ENCODE data around the gene SLC36A1.
"Not testable (repeated sequence)": the region's sequence is repeated elsewhere in the genome, so short reads cannot be mapped to it uniquely, and the experiment has no call there.

SLC36A1 gene

DNA sequence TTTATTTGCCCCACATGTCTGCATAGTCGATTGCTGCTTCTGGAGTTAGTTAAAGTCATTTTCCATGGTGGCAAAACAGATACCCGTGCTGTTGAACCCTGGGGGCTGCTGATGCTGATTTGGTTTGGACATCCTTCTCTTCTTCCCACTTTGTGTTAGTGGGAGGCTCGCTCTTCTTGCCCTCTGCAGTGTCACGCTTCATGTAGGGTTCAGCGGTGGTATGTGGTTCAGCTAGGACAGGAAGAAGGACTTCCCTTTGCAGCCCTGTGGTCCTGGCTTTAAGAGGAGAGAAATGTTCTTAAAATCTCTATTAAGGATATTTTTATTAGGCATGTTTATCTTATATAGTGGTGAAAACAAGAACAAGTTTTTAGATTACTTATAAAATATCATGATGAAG lies 36.2 kb downstream of the SLC36A1 start:
- no peak for DNase-seq (ENCODE audit: low spot score)

DNA sequence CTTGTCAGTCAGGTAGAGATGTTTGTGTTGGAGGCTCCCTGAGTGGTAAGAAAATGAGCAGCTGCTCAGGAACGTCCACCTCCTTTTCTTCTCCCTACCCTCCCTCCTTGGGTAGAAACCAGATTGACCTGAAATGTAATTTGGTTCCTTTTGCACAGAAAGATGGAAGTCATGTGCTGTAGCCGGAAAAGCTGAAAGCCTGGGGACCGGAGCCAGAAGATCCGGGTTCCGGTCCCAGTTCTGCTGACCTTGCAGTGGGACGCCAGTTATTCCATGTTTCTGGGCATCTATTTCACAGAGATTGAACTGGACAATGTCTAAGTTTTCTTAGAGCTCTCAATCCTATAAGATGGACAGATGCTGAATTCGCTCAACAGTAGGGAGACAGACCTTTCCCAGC lies 40.1 kb downstream of the SLC36A1 start:
- no peak for DNase-seq (ENCODE audit: low spot score)

DNA sequence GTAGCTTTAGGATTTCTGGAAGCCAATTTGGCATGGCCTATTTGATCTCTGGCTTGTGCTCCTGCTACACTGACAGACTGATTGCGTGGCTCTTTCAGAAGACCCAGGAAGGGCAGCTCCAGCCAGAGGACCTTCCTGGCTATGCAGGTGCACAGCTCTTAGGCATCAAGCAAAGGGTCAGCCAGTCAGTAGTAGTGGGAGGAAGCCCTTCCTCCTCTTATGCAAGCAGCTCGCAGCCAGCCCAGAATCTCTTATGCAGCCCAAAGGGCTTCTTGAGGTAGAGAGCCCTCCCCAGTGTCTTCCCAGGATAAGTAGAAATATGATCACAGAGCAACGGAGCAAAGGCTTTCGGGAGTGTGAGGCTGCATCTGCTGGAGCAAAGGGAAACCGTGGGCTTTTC lies 43.2 kb downstream of the SLC36A1 start:
- no peak for DNase-seq (ENCODE audit: low spot score)

DNA sequence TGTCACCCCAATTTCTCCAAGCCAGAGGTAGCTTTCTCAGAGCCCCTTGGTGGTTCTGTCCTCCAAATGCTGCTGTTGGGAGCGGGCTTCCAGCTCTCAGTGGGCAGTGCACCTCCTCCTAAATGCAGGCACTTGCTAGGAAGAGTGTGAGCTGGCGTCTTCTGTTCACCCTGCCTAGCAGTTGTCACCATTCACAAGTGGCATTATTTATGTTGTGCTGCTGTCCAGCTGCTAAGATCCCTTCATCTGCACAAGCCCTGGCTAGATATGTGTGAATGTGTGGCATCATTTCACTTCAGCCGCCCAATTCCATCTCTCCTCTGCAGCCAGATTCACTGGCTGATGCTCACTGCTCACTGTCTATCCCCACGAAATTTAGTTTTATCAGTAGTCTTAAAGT lies 43.7 kb downstream of the SLC36A1 start:
- no peak for DNase-seq (ENCODE audit: low spot score)

DNA sequence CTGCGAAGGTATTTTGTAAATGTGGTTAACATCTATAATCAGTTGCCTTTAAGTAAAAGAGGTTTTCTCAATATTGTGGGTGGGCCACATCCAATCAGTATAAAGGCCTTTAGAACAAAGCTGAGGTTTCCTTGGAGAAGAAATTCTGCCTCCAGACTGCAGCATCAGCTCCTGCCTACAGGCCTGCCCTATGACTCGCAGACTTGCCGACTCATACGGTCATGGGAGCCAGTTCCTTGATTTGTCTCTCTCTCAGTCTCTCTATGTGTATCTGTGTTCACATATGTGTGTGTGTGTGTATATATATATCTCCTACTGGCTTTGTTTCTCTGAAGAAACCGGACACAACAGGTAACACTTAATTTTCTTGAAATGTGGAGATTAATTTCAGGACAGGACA lies 45.3 kb downstream of the SLC36A1 start:
- no peak for DNase-seq (ENCODE audit: low spot score)

DNA sequence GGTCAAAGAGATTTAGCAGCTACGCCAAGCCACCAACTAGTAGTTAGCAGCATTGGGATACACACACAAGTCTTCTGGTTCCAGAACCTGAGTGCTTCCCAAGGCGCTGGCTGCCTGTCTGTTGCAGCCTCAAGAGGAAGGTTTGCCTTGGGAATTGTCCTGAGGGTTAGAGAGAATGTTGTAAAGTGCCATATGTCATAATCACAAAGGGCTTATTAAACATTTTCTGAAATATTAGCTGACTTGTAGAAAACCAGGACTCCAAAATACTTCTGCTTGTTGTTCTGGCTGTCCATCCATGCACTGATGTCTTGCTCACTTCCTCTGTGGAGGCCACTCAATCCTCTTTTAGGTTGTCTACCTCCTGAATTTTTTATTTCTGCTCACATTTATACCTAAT lies 46.3 kb downstream of the SLC36A1 start:
- no peak for DNase-seq (ENCODE audit: low spot score)

DNA sequence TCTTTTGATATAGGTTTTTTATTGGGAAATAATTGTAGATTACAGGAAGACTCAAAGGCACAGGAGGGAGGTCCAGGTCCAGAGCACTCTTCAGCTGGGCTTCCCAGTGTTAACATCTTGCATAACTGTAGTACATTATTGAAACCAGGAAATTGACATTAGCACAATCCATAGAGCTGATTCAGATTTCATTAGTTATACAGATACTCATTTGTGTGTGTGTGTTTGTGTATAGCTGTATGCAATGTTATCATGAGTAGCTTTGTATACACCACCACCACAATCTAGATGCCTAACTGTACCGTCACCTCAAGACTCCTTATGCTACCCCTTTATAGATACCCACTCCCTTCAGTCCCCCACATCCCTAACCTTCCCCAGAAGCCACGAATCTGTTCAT lies 47.9 kb downstream of the SLC36A1 start:
- no peak for DNase-seq (ENCODE audit: low spot score)

DNA sequence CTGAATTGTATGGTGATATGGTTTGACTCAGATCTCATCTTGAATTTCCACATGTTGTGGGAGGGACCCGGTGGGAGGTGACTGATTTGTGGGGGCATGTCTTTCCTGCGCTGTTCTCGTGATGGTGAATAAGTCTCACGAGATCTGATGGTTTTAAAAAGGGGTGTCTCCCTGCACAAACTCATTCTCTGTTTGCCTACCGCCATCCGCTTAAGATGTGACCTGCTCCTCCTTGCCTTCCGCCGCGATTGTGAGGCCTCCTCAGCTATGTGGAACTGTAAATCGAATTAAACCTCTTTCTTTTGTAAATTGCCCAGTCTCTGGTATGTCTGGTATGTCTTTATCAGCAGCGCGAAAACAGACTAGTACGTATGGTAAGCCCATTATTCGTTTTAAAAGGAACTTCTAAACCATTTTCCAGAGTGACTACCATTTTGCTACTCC lies 48.7 kb downstream of the SLC36A1 start:
- no peak for DNase-seq (ENCODE audit: low spot score)

DNA sequence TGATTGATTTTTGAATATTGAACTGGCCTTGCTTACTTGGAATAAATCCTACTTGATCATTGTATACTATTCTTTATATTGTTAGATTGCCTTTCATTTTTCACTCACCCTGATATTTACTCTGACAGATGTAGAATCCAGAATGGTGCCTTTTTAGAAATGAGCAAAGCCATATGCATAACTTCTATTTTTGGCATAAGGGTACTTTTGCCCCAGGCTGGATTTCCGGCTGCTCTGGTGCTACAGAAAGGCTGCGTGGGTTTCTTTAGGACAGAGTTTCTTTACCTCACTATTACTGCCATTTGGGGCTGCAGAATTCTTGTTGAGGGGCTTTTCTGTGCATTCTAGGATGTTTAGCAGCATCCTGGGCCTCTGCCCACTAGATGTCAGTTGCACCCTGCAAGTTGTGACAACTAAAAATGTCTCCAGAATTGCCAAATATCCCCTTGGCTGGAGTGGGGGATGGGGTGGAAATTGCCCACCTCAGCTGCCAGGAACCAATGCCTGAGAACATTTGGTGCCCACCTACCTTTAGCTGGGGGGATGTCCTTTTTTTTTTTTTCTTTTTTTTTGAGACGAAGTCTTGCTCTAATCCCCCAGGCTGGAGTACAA lies 50.1 kb downstream of the SLC36A1 start:
- no peak for DNase-seq (ENCODE audit: low spot score)

DNA sequence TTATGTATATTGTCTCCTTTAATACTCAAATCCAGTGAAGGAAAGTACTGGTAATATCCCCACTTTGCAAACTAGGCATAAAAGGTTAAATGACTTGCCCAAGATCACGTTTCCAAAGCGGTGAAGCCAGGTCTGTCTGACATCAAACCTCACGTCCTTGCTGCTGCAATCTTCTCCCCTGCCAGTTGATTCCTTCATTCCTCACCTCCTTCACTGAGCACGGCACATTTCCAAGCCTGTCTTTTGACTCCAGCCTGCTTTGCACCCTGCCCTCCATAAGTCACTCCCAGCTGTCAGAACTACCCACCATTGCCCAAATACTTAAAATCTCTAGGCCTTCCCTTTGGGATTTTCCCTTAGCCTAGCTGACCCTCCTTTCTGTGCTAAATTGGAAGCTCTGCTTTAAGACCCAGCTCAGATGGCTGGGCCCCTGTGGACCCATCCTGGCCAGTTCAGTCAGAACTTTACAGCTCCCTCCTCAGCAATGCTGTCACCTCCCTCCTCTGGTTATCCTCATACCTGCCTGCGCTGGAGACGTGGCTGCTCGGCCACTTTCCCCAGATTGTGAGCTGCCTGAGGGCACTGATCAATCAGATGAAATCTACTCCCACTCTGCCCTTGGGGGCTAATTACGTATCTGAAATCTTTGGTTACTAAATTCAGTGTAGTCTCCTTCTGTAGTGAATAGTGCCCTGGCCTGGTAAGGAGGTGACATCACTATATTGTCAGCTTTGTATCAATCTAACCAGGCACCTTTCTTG lies 51.2 kb downstream of the SLC36A1 start:
- no peak for DNase-seq (ENCODE audit: low spot score)

DNA sequence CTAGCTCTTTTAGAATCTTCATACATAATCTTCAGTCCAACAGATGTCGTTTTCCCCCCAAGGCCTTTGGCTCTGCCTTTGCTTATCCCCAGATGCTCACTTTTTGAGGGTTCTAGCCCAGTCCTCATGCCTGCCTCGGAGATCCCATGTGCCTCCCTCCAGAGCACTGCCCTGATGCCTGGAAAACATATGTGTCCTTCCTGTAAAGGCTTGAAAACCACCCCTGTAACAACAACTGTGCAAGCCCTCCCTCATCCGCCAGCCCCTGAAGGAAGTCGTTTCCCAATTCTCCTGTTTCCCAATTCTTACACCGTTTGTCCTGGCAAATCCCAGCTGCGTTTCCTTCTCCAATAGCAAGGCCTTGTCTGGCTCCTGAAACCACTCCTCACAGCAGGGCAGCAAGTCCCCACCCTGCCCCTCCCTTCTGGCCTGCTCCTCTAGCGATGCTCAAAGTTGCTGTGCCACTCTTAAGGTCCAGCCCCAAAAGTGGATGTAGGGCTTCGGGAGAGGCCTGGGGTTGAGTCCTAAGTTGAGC lies 52.2 kb downstream of the SLC36A1 start:
- DNase-seq (ENCODE audit: low spot score) = no peak

DNA sequence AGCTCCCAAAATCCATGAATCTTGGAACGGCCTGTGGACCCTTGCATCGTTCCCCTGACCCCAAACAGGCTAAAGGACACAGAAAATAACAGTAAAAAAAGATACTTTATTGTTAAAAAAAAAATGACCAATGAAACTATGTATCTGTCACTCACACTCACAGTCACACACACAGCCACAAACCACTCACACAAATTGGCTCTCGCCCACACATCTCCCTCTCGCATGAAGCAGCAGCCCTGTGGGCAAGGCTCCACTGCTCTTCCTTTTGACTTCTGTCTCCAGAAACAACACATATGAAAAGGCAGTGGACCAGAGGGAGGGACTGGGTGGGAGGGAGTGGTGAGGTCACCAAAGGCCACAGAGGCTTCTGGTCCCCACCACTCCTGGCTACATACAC lies 56.6 kb downstream of the SLC36A1 start:
- no peak for DNase-seq (ENCODE audit: low spot score)

DNA sequence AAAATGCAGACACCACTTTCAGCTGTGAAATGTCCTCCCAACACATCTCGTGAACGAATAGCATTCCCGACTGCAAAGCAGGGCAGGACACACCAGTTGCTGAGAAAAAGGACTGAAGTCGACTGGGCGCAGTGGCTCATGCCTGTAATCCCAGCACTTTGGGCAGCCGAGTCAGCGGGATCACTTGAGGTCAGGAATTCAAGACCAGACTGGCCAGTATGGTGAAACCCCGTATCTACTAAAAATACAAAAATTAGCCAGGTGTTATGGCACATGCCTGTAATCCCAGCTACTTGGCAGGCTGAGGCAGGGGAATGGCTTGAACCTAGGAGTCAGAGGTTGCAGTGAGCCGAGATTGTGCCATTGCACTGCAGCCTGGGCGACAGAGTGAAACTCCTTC lies 60.9 kb downstream of the SLC36A1 start:
- DNase-seq (ENCODE audit: low spot score) = not testable (repeated sequence)

DNA sequence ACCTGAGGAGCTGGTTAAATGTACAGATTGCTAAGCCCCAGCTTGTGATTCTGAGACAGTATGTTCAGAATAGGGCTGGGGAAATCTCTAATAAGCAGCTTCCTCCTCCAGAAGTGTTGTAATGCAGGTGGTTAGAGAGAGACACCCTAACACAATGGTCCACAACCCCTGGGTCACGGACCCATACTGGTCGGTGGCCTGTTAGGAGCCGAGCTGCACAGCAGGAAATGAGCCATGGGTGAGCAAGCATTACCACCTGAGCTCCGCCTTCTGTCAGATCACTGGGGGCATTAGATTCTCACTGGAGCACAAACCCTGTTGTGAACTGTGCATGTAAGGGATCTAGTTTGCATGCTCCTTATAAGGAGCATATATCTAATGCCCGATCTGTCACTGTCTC lies 61.8 kb downstream of the SLC36A1 start:
- DNase-seq (ENCODE audit: low spot score) = no peak

DNA sequence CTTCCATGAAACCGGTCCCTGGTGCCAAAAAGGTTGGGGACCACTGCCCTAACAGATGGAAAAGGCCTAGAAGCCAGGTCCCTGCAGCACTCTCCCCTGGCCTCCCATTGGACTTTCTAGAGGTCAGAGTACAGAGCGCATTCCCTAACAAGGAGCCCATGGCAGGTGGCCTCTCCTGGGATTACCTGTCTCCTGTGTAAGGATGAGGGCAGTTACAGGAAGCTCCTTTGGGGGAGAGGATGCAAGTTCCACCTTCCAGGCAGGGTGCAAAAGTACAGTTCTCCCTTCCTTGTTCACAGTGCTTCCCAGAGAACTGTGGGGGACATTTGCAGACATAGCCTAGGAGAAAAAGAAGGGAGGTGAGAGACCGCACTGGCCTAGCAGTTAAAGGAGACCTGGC lies 62.4 kb downstream of the SLC36A1 start:
- DNase-seq (ENCODE audit: low spot score) = no peak

DNA sequence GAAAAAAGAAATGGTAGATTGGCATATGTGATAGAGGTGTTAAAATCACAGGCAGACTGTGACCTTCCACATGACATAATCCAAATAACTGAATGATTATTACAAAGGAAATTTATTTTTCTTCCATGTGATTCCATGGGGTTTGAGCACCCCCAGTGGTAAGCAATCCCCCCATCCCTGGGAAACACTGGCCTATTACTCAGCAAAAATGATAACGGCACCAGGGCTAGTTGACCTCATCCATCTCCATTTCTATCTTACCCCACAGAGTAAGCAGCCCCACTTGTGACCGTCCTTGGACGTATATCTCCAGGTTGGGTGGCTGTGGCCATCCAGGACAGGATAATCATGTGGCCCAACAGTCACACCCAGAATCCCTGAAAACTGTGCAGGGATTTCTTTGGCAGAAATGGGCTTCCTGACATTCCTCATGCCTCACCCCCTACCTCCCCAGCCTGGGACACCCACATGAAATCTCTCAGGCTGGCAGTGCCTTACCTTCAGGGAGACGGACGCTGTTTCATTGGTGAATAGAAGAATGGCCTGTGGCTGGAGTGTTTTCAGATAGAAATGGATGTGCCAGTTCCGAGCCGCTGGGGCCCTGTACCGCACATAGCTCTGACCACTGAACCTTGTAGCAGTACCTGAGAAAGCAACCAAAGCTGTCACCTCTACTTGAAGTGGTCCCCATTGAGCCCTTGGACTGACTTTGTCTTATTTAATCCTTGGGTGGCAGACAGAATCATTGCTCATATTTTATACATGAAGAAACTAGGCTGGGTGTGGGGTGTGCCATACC lies 69.9 kb downstream of the SLC36A1 start:
- DNase-seq (ENCODE audit: low spot score) = no peak

DNA sequence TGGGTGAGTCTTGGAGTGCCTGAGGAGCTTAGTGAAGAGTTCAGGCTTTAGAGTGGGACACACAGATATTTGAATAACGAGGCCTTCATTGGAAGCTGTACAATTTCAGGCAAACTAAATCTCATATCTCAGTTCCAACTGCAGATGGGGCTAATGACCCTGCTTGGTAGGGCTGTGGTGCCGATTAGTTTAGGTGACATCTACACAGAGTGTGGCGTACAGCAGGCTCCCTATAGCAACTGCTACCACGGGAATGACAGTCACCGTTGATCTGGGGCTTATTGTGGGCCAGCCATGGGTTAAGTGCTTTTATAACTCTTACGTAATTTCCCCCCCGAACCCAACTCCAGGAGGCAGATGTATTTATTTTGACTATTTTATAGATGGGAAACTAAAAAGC lies 72.9 kb downstream of the SLC36A1 start:
- DNase-seq (ENCODE audit: low spot score) = no peak

DNA sequence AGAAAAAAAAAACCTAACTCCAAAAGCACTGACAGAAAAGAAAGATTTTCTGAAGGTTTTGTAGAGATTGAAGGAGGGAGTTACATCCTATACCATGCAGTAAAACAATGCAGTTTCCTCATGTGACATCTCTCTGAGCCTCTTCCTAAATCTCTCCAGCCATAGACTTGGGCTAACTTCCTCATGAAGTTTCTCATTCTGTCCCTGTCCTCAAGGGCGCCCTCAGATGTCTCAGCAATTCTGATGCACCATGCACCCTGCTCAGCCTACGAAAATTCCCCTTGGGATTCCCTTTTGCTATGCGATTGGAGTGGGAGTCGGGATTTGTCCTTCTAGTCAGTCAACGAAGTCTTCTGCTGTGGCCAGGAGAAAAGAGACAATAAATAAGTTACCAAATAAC lies 74.8 kb downstream of the SLC36A1 start:
- DNase-seq (ENCODE audit: low spot score) = no peak

DNA sequence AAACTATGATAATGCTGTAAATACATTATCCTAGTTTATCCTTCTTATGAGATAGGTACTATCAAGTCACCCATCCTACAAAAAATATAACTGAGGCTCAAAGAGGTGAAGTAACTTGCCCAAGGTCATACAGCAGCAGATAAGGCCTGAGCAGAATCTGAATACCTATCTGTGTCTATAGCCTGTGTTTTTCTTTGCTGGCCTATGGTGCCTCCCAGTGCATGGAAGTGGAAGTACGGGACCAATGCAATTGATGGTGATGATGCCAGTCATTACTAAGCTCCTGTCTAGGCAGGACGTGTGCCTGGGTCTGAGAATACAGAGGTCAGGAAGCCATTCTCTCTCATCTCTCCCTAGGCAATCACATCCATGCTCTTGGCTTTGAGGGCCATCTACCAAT lies 75.9 kb downstream of the SLC36A1 start:
- DNase-seq (ENCODE audit: low spot score) = peak; percentile 59

DNA sequence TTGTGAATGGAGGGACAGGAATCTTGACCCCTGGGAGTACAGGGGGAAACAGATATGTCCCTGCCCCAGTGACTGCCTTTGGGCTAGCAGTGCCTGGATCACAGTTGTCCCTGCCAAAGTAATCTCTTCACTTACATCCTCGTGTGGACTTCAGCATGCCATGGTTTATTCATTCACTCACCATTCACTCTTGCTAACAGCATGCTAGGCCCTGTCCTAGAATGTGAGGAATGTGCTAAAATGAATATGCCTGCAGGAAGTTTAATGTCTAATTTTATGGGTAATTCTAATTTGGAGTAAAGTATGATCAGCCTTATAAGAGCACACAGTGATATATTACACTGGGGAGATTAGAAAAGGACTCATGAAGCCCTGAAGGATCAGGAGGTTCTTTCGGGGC lies 80.8 kb downstream of the SLC36A1 start:
- DNase-seq (ENCODE audit: low spot score) = no peak

DNA sequence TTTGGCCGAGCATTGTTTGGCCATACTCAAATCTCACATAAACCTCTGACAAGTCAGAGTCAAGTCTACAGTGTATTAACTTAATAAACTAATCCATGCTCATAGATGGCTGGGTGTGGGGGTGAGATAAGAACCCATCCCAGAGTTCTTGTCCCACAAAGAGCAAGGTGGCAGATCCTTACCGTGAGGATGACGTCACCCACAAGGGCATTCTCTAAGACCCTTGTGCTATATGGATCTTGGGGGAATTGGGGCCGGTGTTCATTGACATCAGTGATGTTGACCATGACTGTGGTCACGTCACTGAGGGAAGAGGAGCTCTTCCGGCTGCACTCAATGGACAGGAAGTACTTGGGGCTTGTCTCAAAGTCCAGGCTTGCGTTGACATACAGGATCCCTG lies 81.6 kb downstream of the SLC36A1 start:
- no peak for DNase-seq (ENCODE audit: low spot score)

DNA sequence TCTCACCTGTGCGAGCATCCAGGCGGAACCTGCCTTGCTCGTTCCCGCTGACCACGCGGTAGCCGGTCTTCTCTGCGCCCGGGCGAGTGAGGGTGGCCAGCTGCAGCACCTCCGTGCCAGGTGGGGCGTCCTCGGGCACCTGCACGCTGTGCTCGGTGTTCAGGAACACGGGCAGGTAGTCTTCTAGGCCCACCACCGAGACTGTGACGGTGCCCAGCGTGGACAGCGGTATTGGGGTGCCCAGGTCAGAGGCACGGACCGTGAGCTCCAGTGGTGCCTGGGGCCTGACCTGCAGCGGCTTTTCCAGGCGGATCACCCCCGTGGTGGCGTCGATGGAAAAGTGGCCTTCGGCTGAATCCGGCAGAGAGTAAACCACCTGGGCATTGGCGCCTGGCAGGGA lies 84.2 kb downstream of the SLC36A1 start:
- DNase-seq (ENCODE audit: low spot score) = no peak

DNA sequence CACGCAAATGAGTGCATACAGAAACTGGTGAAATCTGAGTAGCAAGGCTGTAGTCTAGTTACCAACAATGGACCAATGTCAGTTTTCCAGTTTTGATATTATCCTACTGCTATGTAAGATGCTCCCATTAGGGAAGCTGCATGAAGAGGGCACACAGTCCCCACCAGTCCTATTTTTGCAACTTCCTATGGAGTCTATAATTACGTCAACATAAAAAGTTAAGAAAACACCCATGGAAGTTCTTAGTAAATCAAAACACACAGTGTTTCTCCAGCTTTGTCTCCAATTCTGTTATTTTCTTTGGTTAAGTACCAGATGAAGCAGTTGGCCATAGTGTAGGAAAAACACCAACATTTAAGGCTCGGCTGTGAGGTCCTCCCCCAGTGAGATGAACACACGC lies 85.0 kb downstream of the SLC36A1 start:
- DNase-seq (ENCODE audit: low spot score) = no peak

All from hematopoietic multipotent progenitor cell treated with erythropoietin and hydrocortisone succinate and interleukin-3 and kit ligand, for 17 days (in vitro differentiated cells).